Dermis lymphatic vessel endothelial cell (primary cell): Measurements from ENCODE around the gene SUSD2. TPM values are rescaled to one million over a fixed set of nuclear protein-coding genes. Genes with fewer than 3 reads are reported as not detected.

Experiments
- total RNA-seq: library from RNA; depleted of rRNA; stranded (reverse); fragments of >200 nt; gene quantifications from 2 replicates; pipeline ENCODE4 v1.2.1, GENCODE V29; 2014

Gene SUSD2, protein sequence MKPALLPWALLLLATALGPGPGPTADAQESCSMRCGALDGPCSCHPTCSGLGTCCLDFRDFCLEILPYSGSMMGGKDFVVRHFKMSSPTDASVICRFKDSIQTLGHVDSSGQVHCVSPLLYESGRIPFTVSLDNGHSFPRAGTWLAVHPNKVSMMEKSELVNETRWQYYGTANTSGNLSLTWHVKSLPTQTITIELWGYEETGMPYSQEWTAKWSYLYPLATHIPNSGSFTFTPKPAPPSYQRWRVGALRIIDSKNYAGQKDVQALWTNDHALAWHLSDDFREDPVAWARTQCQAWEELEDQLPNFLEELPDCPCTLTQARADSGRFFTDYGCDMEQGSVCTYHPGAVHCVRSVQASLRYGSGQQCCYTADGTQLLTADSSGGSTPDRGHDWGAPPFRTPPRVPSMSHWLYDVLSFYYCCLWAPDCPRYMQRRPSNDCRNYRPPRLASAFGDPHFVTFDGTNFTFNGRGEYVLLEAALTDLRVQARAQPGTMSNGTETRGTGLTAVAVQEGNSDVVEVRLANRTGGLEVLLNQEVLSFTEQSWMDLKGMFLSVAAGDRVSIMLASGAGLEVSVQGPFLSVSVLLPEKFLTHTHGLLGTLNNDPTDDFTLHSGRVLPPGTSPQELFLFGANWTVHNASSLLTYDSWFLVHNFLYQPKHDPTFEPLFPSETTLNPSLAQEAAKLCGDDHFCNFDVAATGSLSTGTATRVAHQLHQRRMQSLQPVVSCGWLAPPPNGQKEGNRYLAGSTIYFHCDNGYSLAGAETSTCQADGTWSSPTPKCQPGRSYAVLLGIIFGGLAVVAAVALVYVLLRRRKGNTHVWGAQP
- 0.43 and 0.54 TPM in 2 replicates for total RNA-seq

DNA sequence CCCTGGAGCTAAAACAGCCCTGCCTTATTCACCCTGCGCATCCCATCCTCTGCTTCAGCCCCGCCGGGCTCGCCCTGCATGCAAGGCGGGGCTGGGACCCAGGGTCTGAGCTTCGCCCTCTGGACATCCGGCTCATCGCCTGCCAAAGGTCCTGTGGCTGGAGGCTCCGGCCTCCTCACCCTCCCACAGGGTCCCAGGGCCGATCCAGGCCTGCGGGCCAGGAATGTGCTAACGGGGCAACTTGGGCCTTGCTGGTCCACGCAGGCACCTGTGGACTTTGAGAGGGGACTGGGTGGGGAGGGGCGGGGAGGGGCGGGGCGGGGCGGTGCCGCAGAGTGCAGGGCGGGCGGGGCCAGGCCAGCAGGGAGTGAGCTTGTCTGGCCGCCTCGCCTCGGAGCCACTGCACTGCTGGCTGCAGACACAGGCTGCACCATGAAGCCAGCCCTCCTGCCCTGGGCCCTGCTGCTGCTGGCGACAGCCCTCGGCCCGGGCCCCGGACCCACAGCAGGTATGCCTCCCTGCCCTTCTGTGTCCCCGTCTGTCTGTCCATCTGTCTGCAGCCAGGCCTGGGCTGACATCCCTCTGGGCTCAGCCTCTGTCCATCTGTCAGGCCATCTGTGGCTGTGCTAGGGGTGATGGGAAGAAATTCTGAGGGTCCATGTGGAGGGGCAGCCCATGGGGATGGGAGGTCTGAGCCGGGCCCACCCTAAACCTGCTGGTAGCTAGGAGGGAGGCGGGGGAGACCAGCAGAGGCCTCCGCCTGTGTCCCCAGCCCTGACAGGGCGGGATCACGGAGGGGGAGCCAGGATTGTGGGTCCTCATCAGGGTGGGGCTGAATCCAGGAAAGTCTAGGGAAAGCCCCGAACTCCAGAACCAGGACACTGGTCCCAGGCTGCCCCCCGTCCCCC is at the start of gene SUSD2:
Gene SUSD2 (plus strand): TSS at position 400 of the 908 bp plus-strand sequence. CDS start 33 bp downstream, at position 433.

Other genes starting within 250 kb of the SUSD2 start
- 0.77 and 13.5 TPM in 2 replicates for gene GSTT2B, start 220.3 kb upstream of the SUSD2 start, total RNA-seq
- gene DDTL, start 214.6 kb upstream of the SUSD2 start, total RNA-seq, result 0.86 and 4.7 TPM in 2 replicates
- 92.4 and 105 TPM in 2 replicates for gene DDT, start 207.0 kb upstream of the SUSD2 start, total RNA-seq
- 0.98 TPM in 1 of 2 replicates, not detected in the other for gene GSTT2, start 201.4 kb upstream of the SUSD2 start, total RNA-seq
- not detected in 2 replicates for gene GSTT4, start 176.0 kb upstream of the SUSD2 start, total RNA-seq
- gene CABIN1, start 170.2 kb upstream of the SUSD2 start, total RNA-seq, result 20.3 and 21.7 TPM in 2 replicates
- 1.8 and 8.9 TPM in 2 replicates for gene GGT5, start 63.6 kb downstream of the SUSD2 start, total RNA-seq
- 57.9 and 68.8 TPM in 2 replicates for gene SPECC1L, start 89.3 kb downstream of the SUSD2 start, total RNA-seq
- 1.5 and 2.0 TPM in 2 replicates for gene ADORA2A, start 246.1 kb downstream of the SUSD2 start, total RNA-seq